Naive thymus-derived CD4-positive, alpha-beta T cell (primary cell): ENCODE data around the gene ACER2. TPM values are rescaled to one million over a fixed set of nuclear protein-coding genes. Genes with fewer than 3 reads are reported as not detected.
"Not testable (repeated sequence)": the region's sequence is repeated elsewhere in the genome, so short reads cannot be mapped to it uniquely, and the experiment has no call there.

Experiments used
- ATAC-seq: fragments of 150-1000 bp; cut with Tn5 transposase; 2 replicates; pipeline ENCODE4 v1.10.0; 2021; ENCODE audit warnings: mild to moderate bottlenecking, moderate library complexity
- CTCF ChIA-PET: fragments of 350-600 bp; sonication (Branson Sonifier 250); formaldehyde crosslinking; loops from one replicate; lab custom pipeline; 2021; ENCODE audit warnings: antibody characterized with exemption; lab: Charles Lee
- POLR2A ChIA-PET: fragments of 350-600 bp; sonication (Branson Sonifier 250); formaldehyde crosslinking; loops from one replicate; lab custom pipeline; 2021; ENCODE audit warnings: antibody characterized with exemption, inconsistent platforms; lab: Charles Lee
- DNase-seq, 9 donors: peaks; one replicate each; pipeline versions ENCODE4 v3.0.0 to v3.0.0-alpha.2; 2020 to 2022; ENCODE audit warnings: mixed read lengths in 1 of 9
- H3K27ac ChIP-seq: one replicate; pipeline ENCODE4 v1.7.0; 2013; ENCODE audit warnings: mild to moderate bottlenecking, low read depth, low read length, moderate library complexity
- H3K27me3 ChIP-seq, 2 donors: one replicate each; pipeline ENCODE4 v1.7.0; 2013; ENCODE audit warnings: low read length in 2 of 2, mild to moderate bottlenecking in 2 of 2, moderate library complexity in 2 of 2; ENCODE audit not compliant: control insufficient read depth in 2 of 2, insufficient read depth in 2 of 2
- H3K36me3 ChIP-seq, 3 experiments: 1 replicate in 2 of 3; 2 replicates in 1 of 3; pipeline ENCODE4 v1.7.0; 2013; ENCODE audit warnings: low read length in 3 of 3, mild to moderate bottlenecking in 3 of 3, moderate library complexity in 1 of 3; ENCODE audit not compliant: insufficient read depth in 3 of 3, control insufficient read depth in 2 of 3
- H3K4me1 ChIP-seq, 2 donors: one replicate each; pipeline ENCODE4 v1.7.0; 2013; ENCODE audit warnings: low read length in 2 of 2, mild to moderate bottlenecking in 2 of 2, moderate library complexity in 1 of 2; ENCODE audit not compliant: control insufficient read depth in 2 of 2, insufficient read depth in 2 of 2
- H3K4me3 ChIP-seq: 2 replicates; pipeline ENCODE4 v1.7.0; 2013; ENCODE audit warnings: mild to moderate bottlenecking, low read length
- H3K9me3 ChIP-seq, 3 experiments: 1 replicate in 2 of 3; 2 replicates in 1 of 3; pipeline ENCODE4 v1.7.0; 2013; ENCODE audit warnings: low read length in 3 of 3; ENCODE audit not compliant: control insufficient read depth in 2 of 3
- H3K27ac Mint-ChIP-seq, 9 donors: one replicate each; pipeline ENCODE4 v1.8.0; 2020 to 2022; ENCODE audit warnings: mixed read lengths in 9 of 9, mild to moderate bottlenecking in 8 of 9, moderate library complexity in 5 of 9, inconsistent platforms in 2 of 9
- H3K27me3 Mint-ChIP-seq, 5 donors: one replicate each; pipeline ENCODE4 v1.8.0; 2021 to 2022; ENCODE audit warnings: mixed read lengths in 5 of 5, mild to moderate bottlenecking in 1 of 5
- H3K36me3 Mint-ChIP-seq, 5 donors: one replicate each; pipeline ENCODE4 v1.8.0; 2020 to 2022; ENCODE audit warnings: mixed read lengths in 5 of 5, mild to moderate bottlenecking in 3 of 5, inconsistent platforms in 1 of 5
- H3K4me1 Mint-ChIP-seq, 7 donors: one replicate each; pipeline ENCODE4 v1.8.0; 2020 to 2022; ENCODE audit warnings: mixed read lengths in 7 of 7, mild to moderate bottlenecking in 3 of 7, inconsistent platforms in 1 of 7
- H3K4me3 Mint-ChIP-seq, 10 donors: one replicate each; pipeline ENCODE4 v1.8.0; 2020 to 2022; ENCODE audit warnings: mild to moderate bottlenecking in 10 of 10, mixed read lengths in 10 of 10, moderate library complexity in 6 of 10, inconsistent platforms in 2 of 10
- H3K9me3 Mint-ChIP-seq, 11 donors: one replicate each; pipeline ENCODE4 v1.8.0; 2020 to 2022; ENCODE audit warnings: mixed read lengths in 11 of 11, mild to moderate bottlenecking in 4 of 11, inconsistent platforms in 1 of 11, moderate library complexity in 1 of 11
- intact Hi-C, 2 donors: fragments of 100-400 bp; cut with micrococcal nuclease; formaldehyde crosslinking; loops; one replicate each; pipeline ENCODE4 v1.15.1; 2023
- polyA plus RNA-seq, 2 donors: library from polyadenylated mRNA; unstranded; fragments of 300-500 nt; fragmentation: Illumina TruSeq; gene quantifications; one replicate each; pipeline ENCODE4 v1.2.3, GENCODE V29; 2021
- total RNA-seq, 6 experiments: library from RNA in 5 of 6; stranded (reverse) in 5 of 6; gene quantifications; 1 replicate in 5 of 6; 2 replicates in 1 of 6; pipeline ENCODE4 v1.2.3 and lab custom pipeline; 2021 to 2026

ACER2 gene
- total and polyA plus RNA-seq, 7 experiments from 2014 or later = 0.31 to 5.7 (median 2.5) TPM

- Mint-ChIP-seq H3K9me3 (peaks cover 0 to 2% (median 0%) of the 10 kb centered on the region in 11 donors), H3K4me3 (peak overlapping the region; percentile 92 to 99 (median 94)), H3K27ac (peak overlapping the region; percentile 74 to 94 (median 82)), H3K36me3 (peaks cover 0 to 11% (median 4%) of the 10 kb centered on the region in 5 donors), H3K4me1 (peaks cover 8 to 30% (median 19%) of the 10 kb centered on the region in 7 donors), H3K27me3 (peaks cover 0 to 9% (median 0%) of the 10 kb centered on the region in 5 donors)
- CTCF ChIA-PET = interaction anchor here (0.9 kb wide), 1 partner anchor 48 kb away, joined by 3 read pairs; no protein-coding TSS in a partner anchor
- peaks cover 0 to 6% of the 10 kb centered on the region in 2 donors for H3K4me1 ChIP-seq
- peak overlapping the region; percentile 96 for H3K4me3 ChIP-seq
- peaks cover 0 to 11% (median 0%) of the 10 kb centered on the region in 3 experiments for H3K36me3 ChIP-seq
- no peak for ATAC-seq
- POLR2A ChIA-PET = interaction anchor here (0.9 to 3.1 kb wide), 3 partner anchors 25 to 32 kb away, joined by 3 to 21 read pairs (median 3); partner anchors contain the start of gene RPS6
- peak in 2 of 9 donors; percentile 4 to 6 for DNase-seq
- H3K9me3 ChIP-seq = no peaks in the 10 kb centered on the region
- peak overlapping the region; percentile 72 for H3K27ac ChIP-seq
- intact Hi-C loops = loop anchor here (2.0 to 5.0 kb wide), 6 partner anchors 31 to 285 kb away; partner anchors contain the start of gene DENND4C (in 1 of the 2)
- H3K27me3 ChIP-seq = no peaks in the 10 kb centered on the region
Observed at GRCh38 chr9:19409401-19410194, 789 bp downstream of the ACER2 start.

GRCh38 chr9:19410195-19410503, 1.3 kb downstream of the ACER2 start:
- Mint-ChIP-seq H3K27me3 (peaks cover 0 to 9% (median 0%) of the 10 kb centered on the region in 5 donors), H3K36me3 (peaks cover 0 to 11% (median 4%) of the 10 kb centered on the region in 5 donors), H3K9me3 (peaks cover 0 to 2% (median 0%) of the 10 kb centered on the region in 11 donors), H3K4me1 (peaks cover 8 to 30% (median 19%) of the 10 kb centered on the region in 7 donors), H3K27ac (peak overlapping the region in 7 of 9 donors; percentile 49 to 94 (median 88)), H3K4me3 (peak overlapping the region; percentile 92 to 99 (median 94))
- ChIA-PET CTCF (interaction anchor here (0.9 kb wide), 1 partner anchor 47 kb away, joined by 3 read pairs; no protein-coding TSS in a partner anchor), POLR2A (interaction anchor here (0.9 to 3.1 kb wide), 2 partner anchors 30 to 266 kb away, joined by 3 to 21 read pairs; partner anchors contain the start of gene RPS6)
- Histone ChIP-seq H3K4me1 (peaks cover 0 to 6% of the 10 kb centered on the region in 2 donors), H3K36me3 (peaks cover 0 to 11% (median 0%) of the 10 kb centered on the region in 3 experiments), H3K27ac (no peak overlapping the region), H3K4me3 (no peak overlapping the region), H3K27me3 (no peaks in the 10 kb centered on the region), H3K9me3 (no peaks in the 10 kb centered on the region)
- DNase-seq (no peak), ATAC-seq (no peak)
- intact Hi-C loops = no loop called here

GRCh38 chr9:19410594-19410993, 1.8 kb downstream of the ACER2 start:
- peak overlapping the region in 6 of 10 donors; percentile 4 to 99 (median 68) for H3K4me3 Mint-ChIP-seq
- Histone ChIP-seq H3K4me3 (no peak overlapping the region), H3K27me3 (no peaks in the 10 kb centered on the region), H3K36me3 (peaks cover 0 to 11% (median 0%) of the 10 kb centered on the region in 3 experiments), H3K9me3 (no peaks in the 10 kb centered on the region), H3K4me1 (peaks cover 0 to 6% of the 10 kb centered on the region in 2 donors), H3K27ac (no peak overlapping the region)
- ATAC-seq = no peak
- intact Hi-C loops = no loop called here
- H3K27ac Mint-ChIP-seq = no peak overlapping the region
- H3K36me3 Mint-ChIP-seq = peaks cover 0 to 11% (median 5%) of the 10 kb centered on the region in 5 donors
- CTCF ChIA-PET = interaction anchor here (0.9 kb wide), 1 partner anchor 47 kb away, joined by 3 read pairs; no protein-coding TSS in a partner anchor
- H3K27me3 Mint-ChIP-seq = peaks cover 0 to 9% (median 0%) of the 10 kb centered on the region in 5 donors
- DNase-seq = no peak
- POLR2A ChIA-PET = interaction anchor here (0.9 to 3.1 kb wide), 3 partner anchors 31 to 266 kb away, joined by 3 to 21 read pairs (median 8); partner anchors contain the start of gene RPS6
- H3K4me1 Mint-ChIP-seq = peaks cover 8 to 30% (median 19%) of the 10 kb centered on the region in 7 donors
- peaks cover 0 to 2% (median 0%) of the 10 kb centered on the region in 11 donors for H3K9me3 Mint-ChIP-seq

- Mint-ChIP-seq H3K27me3 (peaks cover 0 to 9% (median 0%) of the 10 kb centered on the region in 5 donors), H3K36me3 (peaks cover 3 to 18% (median 12%) of the 10 kb centered on the region in 5 donors), H3K4me3 (peak overlapping the region in 4 of 10 donors; percentile 4 to 59 (median 40)), H3K4me1 (peaks cover 8 to 30% (median 19%) of the 10 kb centered on the region in 7 donors), H3K27ac (no peak overlapping the region), H3K9me3 (peaks cover 0 to 8% (median 0%) of the 10 kb centered on the region in 11 donors)
- ATAC-seq = no peak
- intact Hi-C loops = no loop called here
- H3K27ac ChIP-seq = no peak overlapping the region
- no peak overlapping the region for H3K4me3 ChIP-seq
- H3K9me3 ChIP-seq = no peaks in the 10 kb centered on the region
- ChIA-PET POLR2A (interaction anchor here (0.9 to 1.6 kb wide), 2 partner anchors 32 to 267 kb away, joined by 3 to 8 read pairs; partner anchors contain the start of gene RPS6), CTCF (no interaction called here)
- H3K4me1 ChIP-seq = peaks cover 0 to 6% of the 10 kb centered on the region in 2 donors
- peaks cover 0 to 11% (median 0%) of the 10 kb centered on the region in 3 experiments for H3K36me3 ChIP-seq
- DNase-seq = no peak
- H3K27me3 ChIP-seq = no peaks in the 10 kb centered on the region
Observed at GRCh38 chr9:19411316-19411715, 2.5 kb downstream of the ACER2 start.

- H3K4me3 ChIP-seq, DNase-seq, H3K4me1 ChIP-seq, H3K4me3 Mint-ChIP-seq, H3K9me3 Mint-ChIP-seq, intact Hi-C loops, H3K9me3 ChIP-seq, H3K27me3 ChIP-seq, H3K27ac Mint-ChIP-seq, ATAC-seq, H3K27me3 Mint-ChIP-seq, H3K27ac ChIP-seq, CTCF ChIA-PET: not testable (repeated sequence)
- Mint-ChIP-seq H3K4me1 (peaks cover 8 to 21% (median 19%) of the 10 kb centered on the region in 7 donors), H3K36me3 (peaks cover 4 to 28% (median 24%) of the 10 kb centered on the region in 5 donors)
- H3K36me3 ChIP-seq = peaks cover 0 to 11% (median 0%) of the 10 kb centered on the region in 3 experiments
- POLR2A ChIA-PET = interaction anchor here (0.7 to 1.1 kb wide), 3 partner anchors 23 to 34 kb away, joined by 3 read pairs; partner anchors contain the start of gene RPS6
Observed at GRCh38 chr9:19413456-19413855, 4.6 kb downstream of the ACER2 start.

- no peak for DNase-seq
- peaks cover 0 to 11% (median 2%) of the 10 kb centered on the region in 11 donors for H3K9me3 Mint-ChIP-seq
- no peak overlapping the region for H3K27ac Mint-ChIP-seq
- H3K4me3 ChIP-seq = no peak overlapping the region
- peaks cover 4 to 38% (median 24%) of the 10 kb centered on the region in 5 donors for H3K36me3 Mint-ChIP-seq
- no peaks in the 10 kb centered on the region for H3K27me3 Mint-ChIP-seq
- H3K9me3 ChIP-seq = no peaks in the 10 kb centered on the region
- no peaks in the 10 kb centered on the region for H3K4me1 ChIP-seq
- H3K36me3 ChIP-seq = peaks cover 0 to 4% (median 0%) of the 10 kb centered on the region in 3 experiments
- POLR2A ChIA-PET = interaction anchor here (1.1 kb wide), 1 partner anchor 10 kb away, joined by 3 read pairs; no protein-coding TSS in a partner anchor
- H3K4me3 Mint-ChIP-seq = no peak overlapping the region
- CTCF ChIA-PET = no interaction called here
- H3K4me1 Mint-ChIP-seq = peaks cover 0 to 7% (median 5%) of the 10 kb centered on the region in 7 donors
- no peaks in the 10 kb centered on the region for H3K27me3 ChIP-seq
- no peak for ATAC-seq
- intact Hi-C loops = no loop called here
- no peak overlapping the region for H3K27ac ChIP-seq
Observed at GRCh38 chr9:19416143-19416542, 7.3 kb downstream of the ACER2 start.
